HCT116 (cell line): ENCODE results near the gene NLRC4.

Experiments
- CTCF ChIP-seq, 3 experiments: fragments of 200-600 bp in 1 of 3; sonication (generic) in 1 of 3; IDR thresholded peaks in 2 of 3; conservative IDR thresholded peaks in 1 of 3; 2 replicates each; pipeline ENCODE4 v1.5.1; 2012 to 2017; ENCODE audit warnings: low read depth in 2 of 3, low read length in 2 of 3, antibody characterized with exemption in 1 of 3, borderline replicate concordance in 1 of 3, control low read depth in 1 of 3, mild to moderate bottlenecking in 1 of 3, mixed read lengths in 1 of 3, mixed run types in 1 of 3, moderate library complexity in 1 of 3; ENCODE audit not compliant: insufficient read depth in 1 of 3
- EZH2 ChIP-seq: fragments of 200-600 bp; sonication (generic); IDR thresholded peaks from 2 replicates; pipeline ENCODE4 v1.6.1; 2017; ENCODE audit warnings: antibody characterized with exemption, mixed run types
- EZH2phosphoT487 ChIP-seq: fragments of 200-600 bp; IDR thresholded peaks from 2 replicates; pipeline ENCODE4 v1.6.1; 2018; ENCODE audit warnings: antibody characterized with exemption, borderline replicate concordance
- POLR2A ChIP-seq: IDR thresholded peaks from 2 replicates; pipeline ENCODE4 v1.7.0; 2011; ENCODE audit warnings: borderline replicate concordance; ENCODE audit not compliant: insufficient read depth, insufficient read length; ENCODE audit errors: extremely low read depth
- POLR2AphosphoS5 ChIP-seq: IDR thresholded peaks from 2 replicates; pipeline ENCODE4 v1.6.1; 2011; ENCODE audit warnings: mild to moderate bottlenecking, low read depth, low read length, moderate library complexity
- RAD21 ChIP-seq: IDR thresholded peaks from 2 replicates; pipeline ENCODE4 v1.6.1; 2012; ENCODE audit warnings: low read depth, mild to moderate bottlenecking
- REST ChIP-seq: IDR thresholded peaks from 2 replicates; pipeline ENCODE4 v1.6.1; 2012; ENCODE audit warnings: low read depth
- SIN3A ChIP-seq: IDR thresholded peaks from 2 replicates; pipeline ENCODE4 v1.6.1; 2012; ENCODE audit warnings: low read depth
- YY1 ChIP-seq: IDR thresholded peaks from 2 replicates; pipeline ENCODE4 v1.6.1; 2011; ENCODE audit warnings: low read length, low read depth, moderate library complexity, mild to moderate bottlenecking; ENCODE audit not compliant: insufficient replicate concordance; ENCODE audit errors: extremely low read depth
- TF ChIP-seq, protein P1 (sequence below): IDR thresholded peaks from 2 replicates; pipeline ENCODE4 v1.6.1; 2012
- TF ChIP-seq, protein P2 (sequence below): IDR thresholded peaks from 2 replicates; pipeline ENCODE4 v1.6.1; 2011; ENCODE audit warnings: mild to moderate bottlenecking, low read length, moderate library complexity; ENCODE audit not compliant: insufficient replicate concordance; ENCODE audit errors: extremely low read depth

- TF ChIP-seq YY1: no peak
- no peak for TF ChIP-seq CTCF (IDR thresholded peaks at IDR 0.05 in 2 of 3, conservative IDR thresholded peaks at IDR 0.05 in 1 of 3; ENCODE audit: borderline replicate concordance in 1 of 3, insufficient read depth in 1 of 3, low read depth in 2 of 3, low read length in 2 of 3)
- no peak for TF ChIP-seq POLR2A
- no peak for TF ChIP-seq SIN3A
- TF ChIP-seq, protein P1, sequence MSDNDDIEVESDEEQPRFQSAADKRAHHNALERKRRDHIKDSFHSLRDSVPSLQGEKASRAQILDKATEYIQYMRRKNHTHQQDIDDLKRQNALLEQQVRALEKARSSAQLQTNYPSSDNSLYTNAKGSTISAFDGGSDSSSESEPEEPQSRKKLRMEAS: no peak
- no peak for TF ChIP-seq EZH2
- TF ChIP-seq POLR2AphosphoS5: no peak
- TF ChIP-seq, protein P2, sequence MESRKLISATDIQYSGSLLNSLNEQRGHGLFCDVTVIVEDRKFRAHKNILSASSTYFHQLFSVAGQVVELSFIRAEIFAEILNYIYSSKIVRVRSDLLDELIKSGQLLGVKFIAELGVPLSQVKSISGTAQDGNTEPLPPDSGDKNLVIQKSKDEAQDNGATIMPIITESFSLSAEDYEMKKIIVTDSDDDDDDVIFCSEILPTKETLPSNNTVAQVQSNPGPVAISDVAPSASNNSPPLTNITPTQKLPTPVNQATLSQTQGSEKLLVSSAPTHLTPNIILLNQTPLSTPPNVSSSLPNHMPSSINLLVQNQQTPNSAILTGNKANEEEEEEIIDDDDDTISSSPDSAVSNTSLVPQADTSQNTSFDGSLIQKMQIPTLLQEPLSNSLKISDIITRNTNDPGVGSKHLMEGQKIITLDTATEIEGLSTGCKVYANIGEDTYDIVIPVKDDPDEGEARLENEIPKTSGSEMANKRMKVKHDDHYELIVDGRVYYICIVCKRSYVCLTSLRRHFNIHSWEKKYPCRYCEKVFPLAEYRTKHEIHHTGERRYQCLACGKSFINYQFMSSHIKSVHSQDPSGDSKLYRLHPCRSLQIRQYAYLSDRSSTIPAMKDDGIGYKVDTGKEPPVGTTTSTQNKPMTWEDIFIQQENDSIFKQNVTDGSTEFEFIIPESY: no peak
- no peak for TF ChIP-seq REST
- TF ChIP-seq EZH2phosphoT487: no peak
- TF ChIP-seq RAD21: no peak
Measured at GRCh38 chr2:32310577-32310976, 45.9 kb upstream of the NLRC4 start.
